Mesenchymal stem cell (in vitro differentiated cells and primary cell): ENCODE data around the gene SCN1A.

Experiments used
- DNase-seq: peaks from one replicate; pipeline ENCODE4 v3.0.0-alpha.2; 2013
- H2AFZ ChIP-seq: one replicate; pipeline ENCODE4 v1.6.1; 2013; ENCODE audit warnings: low read depth, mild to moderate bottlenecking, control low read depth, inconsistent platforms, low read length, moderate library complexity
- H2AK5ac ChIP-seq: 2 replicates; pipeline ENCODE4 v1.6.1; 2013; ENCODE audit warnings: low read length, moderate library complexity, mild to moderate bottlenecking, inconsistent platforms; ENCODE audit not compliant: severe bottlenecking
- H2BK120ac ChIP-seq: one replicate; pipeline ENCODE4 v1.6.1; 2013; ENCODE audit warnings: low read depth, mild to moderate bottlenecking, inconsistent platforms, low read length, moderate library complexity
- H2BK12ac ChIP-seq, 2 experiments: one replicate each; pipeline ENCODE4 v1.6.1; 2013; ENCODE audit warnings: inconsistent platforms in 2 of 2, low read length in 2 of 2, mild to moderate bottlenecking in 2 of 2, moderate library complexity in 2 of 2, control low read depth in 1 of 2
- H2BK15ac ChIP-seq: one replicate; pipeline ENCODE4 v1.6.1; 2013; ENCODE audit warnings: mild to moderate bottlenecking, low read depth, inconsistent platforms; ENCODE audit not compliant: poor library complexity, severe bottlenecking
- H2BK5ac ChIP-seq: 2 replicates; pipeline ENCODE4 v1.6.1; 2013; ENCODE audit warnings: low read depth, mild to moderate bottlenecking, low read length, control low read depth, inconsistent platforms; ENCODE audit not compliant: poor library complexity, severe bottlenecking
- H3K14ac ChIP-seq, 2 experiments: one replicate each; pipeline ENCODE4 v1.6.1; 2013; ENCODE audit warnings: inconsistent platforms in 2 of 2, low read length in 2 of 2, control low read depth in 1 of 2, mild to moderate bottlenecking in 1 of 2, moderate library complexity in 1 of 2
- H3K18ac ChIP-seq, 2 experiments: one replicate each; pipeline ENCODE4 v1.6.1; 2013; ENCODE audit warnings: inconsistent platforms in 2 of 2, low read length in 2 of 2, control low read depth in 1 of 2, low read depth in 1 of 2, mild to moderate bottlenecking in 1 of 2
- H3K23ac ChIP-seq, 2 experiments: one replicate each; pipeline ENCODE4 v1.6.1; 2013; ENCODE audit warnings: inconsistent platforms in 2 of 2, low read length in 2 of 2, mild to moderate bottlenecking in 2 of 2, moderate library complexity in 2 of 2, control low read depth in 1 of 2
- H3K27ac ChIP-seq: 2 replicates; pipeline ENCODE4 v1.5.1; 2013; ENCODE audit warnings: mild to moderate bottlenecking, moderate library complexity, low read length, control low read depth, inconsistent platforms; ENCODE audit not compliant: poor library complexity, severe bottlenecking
- H3K27me3 ChIP-seq, 2 experiments: 2 replicates each; pipeline versions ENCODE4 v1.6.1 to v1.7.0; 2013; ENCODE audit warnings: low read length in 2 of 2, mild to moderate bottlenecking in 2 of 2, moderate library complexity in 2 of 2, control low read depth in 1 of 2, inconsistent platforms in 1 of 2; ENCODE audit not compliant: control insufficient read depth in 1 of 2, insufficient read depth in 1 of 2
- H3K36me3 ChIP-seq, 2 experiments: 2 replicates each; pipeline versions ENCODE4 v1.6.1 to v1.7.0; 2013; ENCODE audit warnings: low read length in 2 of 2, control low read depth in 1 of 2, inconsistent platforms in 1 of 2, low read depth in 1 of 2, mild to moderate bottlenecking in 1 of 2; ENCODE audit not compliant: insufficient read depth in 2 of 2, control insufficient read depth in 1 of 2
- H3K4ac ChIP-seq, 2 experiments: one replicate each; pipeline ENCODE4 v1.6.1; 2013; ENCODE audit warnings: inconsistent platforms in 2 of 2, low read length in 2 of 2, mild to moderate bottlenecking in 2 of 2, moderate library complexity in 2 of 2, control low read depth in 1 of 2, low read depth in 1 of 2
- H3K4me1 ChIP-seq: 2 replicates; pipeline ENCODE4 v1.6.1; 2013; ENCODE audit warnings: low read depth, low read length, control low read depth; ENCODE audit not compliant: control insufficient read depth, insufficient read depth
- H3K4me2 ChIP-seq: 2 replicates; pipeline ENCODE4 v1.6.1; 2013; ENCODE audit warnings: low read length, mild to moderate bottlenecking, inconsistent platforms; ENCODE audit not compliant: poor library complexity, severe bottlenecking
- H3K4me3 ChIP-seq, 2 experiments: 2 replicates each; pipeline versions ENCODE4 v1.5.1 to v1.7.0; 2013; ENCODE audit warnings: low read length in 2 of 2, mild to moderate bottlenecking in 2 of 2, control low read depth in 1 of 2, low read depth in 1 of 2; ENCODE audit not compliant: insufficient read depth in 1 of 2
- H3K79me1 ChIP-seq: replicated peaks from 2 replicates; pipeline ENCODE4 v1.6.1; 2013; ENCODE audit warnings: mild to moderate bottlenecking, control low read depth, low read length, inconsistent platforms; ENCODE audit not compliant: poor library complexity, severe bottlenecking
- H3K9ac ChIP-seq: 2 replicates; pipeline ENCODE4 v1.7.0; 2013; ENCODE audit warnings: mild to moderate bottlenecking, low read length, moderate library complexity
- H3K9me3 ChIP-seq: 2 replicates; pipeline ENCODE4 v1.7.0; 2013; ENCODE audit warnings: mild to moderate bottlenecking, low read length; ENCODE audit not compliant: control insufficient read depth
- H4K8ac ChIP-seq: one replicate; pipeline ENCODE4 v1.6.1; 2013; ENCODE audit warnings: inconsistent platforms, mild to moderate bottlenecking, low read length, moderate library complexity
- H4K91ac ChIP-seq: one replicate; pipeline ENCODE4 v1.6.1; 2013; ENCODE audit warnings: mild to moderate bottlenecking, low read length, inconsistent platforms
- WGBS: methylation state at CpG from one replicate; pipeline ENCODE4 v1.1.7; 2013; ENCODE audit warnings: mixed read lengths; 5-methylcytosine and 5-hydroxymethylcytosine counted together

Gene SCN1A

DNA sequence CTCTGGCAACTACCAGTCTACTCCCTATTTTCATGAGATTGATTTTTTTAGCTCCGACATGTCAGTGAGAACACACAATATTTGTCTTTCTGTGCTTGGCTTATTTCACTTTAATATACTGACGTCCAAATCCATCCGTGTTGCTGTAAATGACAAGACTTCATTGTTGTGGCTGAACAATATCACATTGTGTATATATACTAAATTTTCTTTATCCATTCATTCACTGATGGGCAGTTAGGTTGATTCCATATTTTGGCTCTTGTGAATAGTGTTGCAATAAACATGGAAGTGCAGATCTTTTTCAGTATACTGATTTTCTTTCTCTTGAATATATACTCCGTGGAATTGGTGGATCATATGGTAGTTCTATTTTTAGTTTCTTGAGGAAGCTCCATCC, 168.4 kb downstream of the SCN1A start:
- H2BK12ac ChIP-seq = no peak overlapping the region
- H3K9ac ChIP-seq = no peak overlapping the region
- no peaks in the 10 kb centered on the region for H3K9me3 ChIP-seq
- H4K91ac ChIP-seq = no peak overlapping the region
- H3K14ac ChIP-seq = no peak overlapping the region
- no peak overlapping the region for H4K8ac ChIP-seq
- no peaks in the 10 kb centered on the region for H3K27me3 ChIP-seq
- H2BK15ac ChIP-seq = no peak overlapping the region
- no peak overlapping the region for H2AFZ ChIP-seq
- H3K36me3 ChIP-seq = peaks cover 0 to 3% of the 10 kb centered on the region in 2 experiments
- no peak overlapping the region for H2BK5ac ChIP-seq
- H3K27ac ChIP-seq = no peak overlapping the region
- no peak overlapping the region for H3K23ac ChIP-seq
- no peak overlapping the region for H2AK5ac ChIP-seq
- 100% methylated on average over 2 of the region's 4 CpGs for WGBS
- no peak overlapping the region for H3K4me2 ChIP-seq
- H3K4me3 ChIP-seq = no peak overlapping the region
- no peaks in the 10 kb centered on the region for H3K4me1 ChIP-seq
- H3K18ac ChIP-seq = no peak overlapping the region
- no peaks in the 10 kb centered on the region for H3K79me1 ChIP-seq
- H3K4ac ChIP-seq = no peak overlapping the region
- H2BK120ac ChIP-seq = no peak overlapping the region
- no peak for DNase-seq

DNA sequence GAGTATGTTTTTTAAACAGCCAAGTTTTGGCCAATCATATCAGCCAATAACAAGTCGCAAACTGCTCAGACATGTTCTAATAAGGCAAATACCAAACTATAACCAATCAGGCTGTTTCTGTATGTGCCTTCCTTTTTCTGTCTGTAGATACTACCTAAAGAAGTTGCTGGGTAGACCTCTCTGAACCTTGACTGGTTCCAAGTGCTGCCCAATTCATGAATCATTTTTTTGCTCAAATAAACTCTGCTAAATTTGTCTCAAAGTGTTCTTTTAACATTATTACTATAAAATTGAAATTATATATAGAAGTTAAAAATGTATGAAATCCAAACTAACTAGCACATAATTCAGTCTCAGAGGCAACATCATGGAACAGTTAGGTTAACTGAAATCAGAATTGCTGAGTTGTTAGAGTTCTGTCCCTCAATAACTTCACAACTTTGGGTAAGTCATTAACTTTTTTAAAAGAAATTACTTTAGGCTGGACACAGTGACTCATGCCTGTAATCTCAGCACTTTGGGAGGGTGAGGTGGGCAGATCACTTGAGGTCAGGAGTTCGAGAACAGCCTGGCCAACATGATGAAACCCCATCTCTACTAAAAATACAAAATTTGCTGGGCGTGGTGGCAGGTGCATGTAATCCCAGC, 169.4 kb downstream of the SCN1A start:
- Histone ChIP-seq H3K9me3 (no peaks in the 10 kb centered on the region), H4K8ac (no peak overlapping the region), H2BK15ac (no peak overlapping the region), H4K91ac (no peak overlapping the region), H2BK12ac (no peak overlapping the region), H2AK5ac (no peak overlapping the region), H3K14ac (no peak overlapping the region), H2BK5ac (no peak overlapping the region), H3K4me1 (no peaks in the 10 kb centered on the region), H3K36me3 (peaks cover 0 to 3% of the 10 kb centered on the region in 2 experiments), H3K23ac (no peak overlapping the region), H3K18ac (no peak overlapping the region), H3K4me2 (no peak overlapping the region), H3K4me3 (no peak overlapping the region), H3K9ac (no peak overlapping the region), H2AFZ (no peak overlapping the region), H3K27me3 (no peaks in the 10 kb centered on the region), H3K27ac (no peak overlapping the region), H2BK120ac (no peak overlapping the region), H3K4ac (no peak overlapping the region), H3K79me1 (no peaks in the 10 kb centered on the region)
- 91% methylated on average over 3 of the region's 3 CpGs for WGBS
- no peak for DNase-seq

DNA sequence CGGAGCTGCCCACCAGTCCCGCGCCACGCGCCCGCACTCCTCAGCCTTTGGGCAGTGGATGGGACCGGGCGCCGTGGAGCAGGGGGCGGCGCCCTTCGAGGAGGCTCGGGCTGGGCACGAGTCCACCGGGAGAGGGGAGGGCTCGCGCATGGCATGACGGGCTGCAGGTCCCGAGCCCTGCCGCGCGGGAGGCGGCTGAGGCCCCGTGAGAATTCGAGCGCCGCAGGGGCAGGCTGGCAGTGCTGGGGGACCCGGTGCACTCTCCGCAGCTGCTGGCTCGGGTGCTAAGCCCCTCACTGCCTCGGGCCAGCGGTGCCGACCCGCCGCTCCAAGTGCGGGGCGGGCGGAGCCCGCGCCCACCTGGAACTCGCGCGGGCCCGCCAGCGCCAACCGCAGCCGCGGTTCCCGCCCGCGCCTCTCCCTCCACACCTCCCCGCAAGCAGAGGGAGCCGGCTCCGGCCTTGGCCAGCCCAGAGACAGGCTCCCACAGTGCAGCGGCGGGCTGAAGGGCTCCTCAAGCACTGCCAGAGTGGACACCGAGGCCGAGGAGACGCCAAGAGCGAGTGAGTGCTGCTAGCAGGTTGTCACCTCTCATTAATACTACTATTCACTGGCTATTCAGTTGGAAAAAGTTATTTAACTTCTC, 170.7 kb downstream of the SCN1A start:
- H3K4me3 ChIP-seq = no peak overlapping the region
- no peak overlapping the region for H2BK12ac ChIP-seq
- no peaks in the 10 kb centered on the region for H3K9me3 ChIP-seq
- H3K9ac ChIP-seq = no peak overlapping the region
- no peak overlapping the region for H2BK120ac ChIP-seq
- H4K8ac ChIP-seq = no peak overlapping the region
- H2AK5ac ChIP-seq = no peak overlapping the region
- H3K79me1 ChIP-seq = no peaks in the 10 kb centered on the region
- H3K27ac ChIP-seq = no peak overlapping the region
- no peak overlapping the region for H3K18ac ChIP-seq
- WGBS = 97% methylated on average over 53 of the region's 60 CpGs
- no peak overlapping the region for H3K23ac ChIP-seq
- H2BK15ac ChIP-seq = no peak overlapping the region
- H3K4me1 ChIP-seq = no peaks in the 10 kb centered on the region
- H4K91ac ChIP-seq = no peak overlapping the region
- H3K36me3 ChIP-seq = peaks cover 0 to 3% of the 10 kb centered on the region in 2 experiments
- H3K4me2 ChIP-seq = no peak overlapping the region
- no peak overlapping the region for H3K14ac ChIP-seq
- no peak overlapping the region for H2AFZ ChIP-seq
- H3K27me3 ChIP-seq = no peaks in the 10 kb centered on the region
- no peak for DNase-seq
- no peak overlapping the region for H3K4ac ChIP-seq
- no peak overlapping the region for H2BK5ac ChIP-seq

DNA sequence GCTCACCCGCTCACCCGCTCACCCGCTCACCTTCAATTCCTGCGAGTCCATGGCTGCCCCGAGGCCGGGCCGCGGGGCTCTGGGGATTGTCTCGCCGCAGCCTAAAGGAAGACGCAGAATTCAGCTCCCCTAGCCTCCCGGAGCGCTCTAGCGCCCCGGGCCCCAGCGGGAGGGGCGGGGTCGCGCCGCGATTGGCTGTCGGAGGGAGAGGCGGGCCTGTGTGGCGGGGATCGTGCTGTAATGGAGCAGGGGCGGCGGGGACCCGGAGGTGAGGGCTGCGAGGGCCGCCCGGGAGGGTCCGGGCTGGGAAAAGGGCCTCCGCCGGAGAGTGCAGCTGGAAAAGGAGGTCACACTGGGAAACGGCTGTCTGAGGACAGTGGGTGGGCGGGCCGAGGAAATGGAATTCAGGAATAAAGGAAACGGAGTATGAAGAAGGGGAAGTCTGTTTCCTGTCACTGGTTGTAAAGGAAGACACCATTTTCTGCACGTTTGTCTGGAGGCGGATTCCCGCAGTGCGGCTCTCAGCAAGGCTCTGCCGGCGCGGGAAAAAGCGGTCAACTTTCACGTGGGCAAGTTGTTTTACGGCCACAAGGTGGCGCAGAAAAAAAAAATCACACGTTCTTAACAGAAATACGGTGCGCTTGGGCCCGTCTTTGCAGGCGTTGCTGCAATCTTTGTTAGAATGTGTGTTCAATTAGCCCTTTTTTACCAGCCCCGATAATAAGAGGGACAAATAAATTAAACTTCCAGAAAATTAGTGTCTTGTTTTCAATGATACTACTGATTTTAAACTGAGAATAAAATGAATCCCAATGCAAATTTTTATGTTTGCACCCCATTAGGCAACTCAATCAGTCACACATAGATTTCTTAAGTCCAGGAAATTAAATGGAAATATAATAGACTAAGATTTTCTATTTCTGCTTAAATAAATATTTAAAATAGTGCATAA, 173.9 kb downstream of the SCN1A start, which contains the start of gene TTC21B:
TTC21B (minus strand) TSS at position 122 of the 952 bp plus-strand sequence; CDS start at position 51, 71 bp downstream.
- Histone ChIP-seq H4K8ac (peak within 1 kb of the TSS; percentile 69), H3K27ac (peak within 1 kb of the TSS; percentile 76), H3K18ac (peak within 1 kb of the TSS; percentile 43 to 70), H2BK12ac (no peak within 1 kb of the TSS), H2BK120ac (no peak within 1 kb of the TSS), H2BK15ac (peak within 1 kb of the TSS; percentile 93), H4K91ac (no peak within 1 kb of the TSS), H2BK5ac (peak within 1 kb of the TSS; percentile 19), H3K79me1 (peaks cover 10% of the 10 kb centered on the region), H3K4me2 (peak within 1 kb of the TSS; percentile 88), H3K4me3 (peak within 1 kb of the TSS; percentile 66 to 94), H2AFZ (peak within 1 kb of the TSS; percentile 63), H3K14ac (peak within 1 kb of the TSS in 1 of 2 experiments; percentile 26), H3K9me3 (no peaks in the 10 kb centered on the region), H3K27me3 (no peaks in the 10 kb centered on the region), H3K9ac (peak within 1 kb of the TSS; percentile 97), H2AK5ac (no peak within 1 kb of the TSS), H3K4me1 (no peaks in the 10 kb centered on the region), H3K36me3 (peaks cover 3 to 6% of the 10 kb centered on the region in 2 experiments), H3K4ac (peak within 1 kb of the TSS in 1 of 2 experiments; percentile 51), H3K23ac (no peak within 1 kb of the TSS)
- peak; percentile 96 for DNase-seq
- WGBS = 1% methylated on average over 48 of the region's 55 CpGs
